Upper lobe of left lung (tissue), 4 donors: ENCODE measurements around the gene TBC1D16.

Experiments used
- POLR2A ChIP-seq, 4 donors: fragments of 450-650 bp; IDR thresholded peaks; one replicate each; pipeline ENCODE4 v1.5.1; 2016 to 2017; ENCODE audit warnings: antibody characterized with exemption in 4 of 4, mild to moderate bottlenecking in 2 of 4
- TF ChIP-seq, protein P1 (sequence below), 6 experiments: fragments of 450-650 bp in 4 of 6; fragments of 200-600 bp in 2 of 6; sonication (generic) in 2 of 6; IDR thresholded peaks; one replicate each; pipeline ENCODE4 v1.5.1; 2016 to 2019; ENCODE audit warnings: antibody characterized with exemption in 6 of 6

GRCh38 chr17:80081596-80081995, 45.9 kb upstream of the TBC1D16 start:
- TF ChIP-seq, protein P1, sequence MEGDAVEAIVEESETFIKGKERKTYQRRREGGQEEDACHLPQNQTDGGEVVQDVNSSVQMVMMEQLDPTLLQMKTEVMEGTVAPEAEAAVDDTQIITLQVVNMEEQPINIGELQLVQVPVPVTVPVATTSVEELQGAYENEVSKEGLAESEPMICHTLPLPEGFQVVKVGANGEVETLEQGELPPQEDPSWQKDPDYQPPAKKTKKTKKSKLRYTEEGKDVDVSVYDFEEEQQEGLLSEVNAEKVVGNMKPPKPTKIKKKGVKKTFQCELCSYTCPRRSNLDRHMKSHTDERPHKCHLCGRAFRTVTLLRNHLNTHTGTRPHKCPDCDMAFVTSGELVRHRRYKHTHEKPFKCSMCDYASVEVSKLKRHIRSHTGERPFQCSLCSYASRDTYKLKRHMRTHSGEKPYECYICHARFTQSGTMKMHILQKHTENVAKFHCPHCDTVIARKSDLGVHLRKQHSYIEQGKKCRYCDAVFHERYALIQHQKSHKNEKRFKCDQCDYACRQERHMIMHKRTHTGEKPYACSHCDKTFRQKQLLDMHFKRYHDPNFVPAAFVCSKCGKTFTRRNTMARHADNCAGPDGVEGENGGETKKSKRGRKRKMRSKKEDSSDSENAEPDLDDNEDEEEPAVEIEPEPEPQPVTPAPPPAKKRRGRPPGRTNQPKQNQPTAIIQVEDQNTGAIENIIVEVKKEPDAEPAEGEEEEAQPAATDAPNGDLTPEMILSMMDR (IDR thresholded peaks at IDR 0.05) = no peak
- no peak for TF ChIP-seq POLR2A (IDR thresholded peaks at IDR 0.05)
